Daoy (cell line): ENCODE data around the gene USH1G. TPM values are rescaled to one million over a fixed set of nuclear protein-coding genes. Genes with fewer than 3 reads are reported as not detected.

Source experiments
- DNase-seq: peaks from one replicate; pipeline ENCODE4 v3.0.0-alpha.2; 2015; ENCODE audit warnings: low read depth
- total RNA-seq: library from RNA; depleted of rRNA; stranded (reverse); fragments of >200 nt; shearing (Covaris generic); gene quantifications from 2 replicates; pipeline ENCODE4 v1.2.3, GENCODE V29; 2014

USH1G gene
- total RNA-seq, 1 experiment from 2014 or later = not detected

- DNase-seq = no peak
Observed at GRCh38 chr17:74903671-74904070, 19.4 kb downstream of the USH1G start.

- no peak for DNase-seq
Observed at GRCh38 chr17:74903034-74903433, 20.0 kb downstream of the USH1G start.

GRCh38 chr17:74901353-74902135, 21.5 kb downstream of the USH1G start:
- no peak for DNase-seq

- no peak for DNase-seq
Observed at GRCh38 chr17:74900208-74900607, 22.8 kb downstream of the USH1G start.

GRCh38 chr17:74898376-74898946, 24.6 kb downstream of the USH1G start:
- no peak for DNase-seq

GRCh38 chr17:74893936-74894671, 29.0 kb downstream of the USH1G start:
- DNase-seq = no peak

- no peak for DNase-seq
Observed at GRCh38 chr17:74892974-74893911, 29.8 kb downstream of the USH1G start, which contains the start of gene FADS6. Gene FADS6 (minus strand): TSS chr17:74893633. CDS start chr17:74893595, 38 bp downstream.

- DNase-seq = no peak
Observed at GRCh38 chr17:74892013-74892841, 30.8 kb downstream of the USH1G start.

- no peak for DNase-seq
Observed at GRCh38 chr17:74890554-74890953, 32.5 kb downstream of the USH1G start.

- no peak for DNase-seq
Observed at GRCh38 chr17:74888469-74888868, 34.6 kb downstream of the USH1G start.

- DNase-seq = no peak
Observed at GRCh38 chr17:74883241-74883745, 39.8 kb downstream of the USH1G start.

- no peak for DNase-seq
Observed at GRCh38 chr17:74882517-74883240, 40.4 kb downstream of the USH1G start.

- DNase-seq = no peak
Observed at GRCh38 chr17:74881073-74881472, 42.0 kb downstream of the USH1G start.

GRCh38 chr17:74879308-74879707, 43.7 kb downstream of the USH1G start:
- DNase-seq = no peak

- no peak for DNase-seq
Observed at GRCh38 chr17:74878658-74879057, 44.4 kb downstream of the USH1G start.

GRCh38 chr17:74877592-74878548, 45.2 kb downstream of the USH1G start:
- peak; percentile 58 for DNase-seq

- no peak for DNase-seq
Observed at GRCh38 chr17:74875977-74876593, 47.0 kb downstream of the USH1G start.
